Ishikawa (cell line): ENCODE measurements around the gene TADA3.
A peak's percentile ranks its signal among the peaks of the same experiment; 100 is the strongest.

ENCODE experiments used
- CEBPB ChIP-seq: IDR thresholded peaks from 2 replicates; pipeline ENCODE4 v1.6.1; 2012
- CREB1 ChIP-seq: IDR thresholded peaks from 2 replicates; pipeline ENCODE4 v1.6.1; 2012; ENCODE audit warnings: low read depth
- EGR1 ChIP-seq: IDR thresholded peaks from 2 replicates; pipeline ENCODE4 v1.6.1; 2012
- EP300 ChIP-seq: IDR thresholded peaks from 2 replicates; pipeline ENCODE4 v1.6.1; 2012; ENCODE audit warnings: borderline replicate concordance
- FOXM1 ChIP-seq: IDR thresholded peaks from 2 replicates; pipeline ENCODE4 v1.6.1; 2012; ENCODE audit warnings: low read depth, borderline replicate concordance
- NFIC ChIP-seq: IDR thresholded peaks from 2 replicates; pipeline ENCODE4 v1.6.1; 2012
- RAD21 ChIP-seq: IDR thresholded peaks from 2 replicates; pipeline ENCODE4 v1.6.1; 2012; ENCODE audit warnings: low read depth
- TAF1 ChIP-seq: IDR thresholded peaks from 2 replicates; pipeline ENCODE4 v1.6.1; 2012; ENCODE audit warnings: low read depth, mild to moderate bottlenecking
- TCF12 ChIP-seq: IDR thresholded peaks from 2 replicates; pipeline ENCODE4 v1.6.1; 2012; ENCODE audit warnings: low read depth
- TEAD4 ChIP-seq: IDR thresholded peaks from 2 replicates; pipeline ENCODE4 v1.6.1; 2012
- YY1 ChIP-seq: IDR thresholded peaks from 2 replicates; pipeline ENCODE4 v1.6.1; 2012; ENCODE audit warnings: low read depth
- ZBTB7A ChIP-seq: IDR thresholded peaks from 2 replicates; pipeline ENCODE4 v1.6.1; 2012; ENCODE audit warnings: low read depth
- TF ChIP-seq, protein P1 (sequence below): IDR thresholded peaks from 2 replicates; pipeline ENCODE4 v1.6.1; 2012
- TF ChIP-seq, protein P2 (sequence below): IDR thresholded peaks from 2 replicates; pipeline ENCODE4 v1.6.1; 2012; ENCODE audit warnings: low read depth, mild to moderate bottlenecking
- TF ChIP-seq, protein P3 (sequence below): IDR thresholded peaks from 2 replicates; pipeline ENCODE4 v1.6.1; 2012

TADA3 gene

DNA sequence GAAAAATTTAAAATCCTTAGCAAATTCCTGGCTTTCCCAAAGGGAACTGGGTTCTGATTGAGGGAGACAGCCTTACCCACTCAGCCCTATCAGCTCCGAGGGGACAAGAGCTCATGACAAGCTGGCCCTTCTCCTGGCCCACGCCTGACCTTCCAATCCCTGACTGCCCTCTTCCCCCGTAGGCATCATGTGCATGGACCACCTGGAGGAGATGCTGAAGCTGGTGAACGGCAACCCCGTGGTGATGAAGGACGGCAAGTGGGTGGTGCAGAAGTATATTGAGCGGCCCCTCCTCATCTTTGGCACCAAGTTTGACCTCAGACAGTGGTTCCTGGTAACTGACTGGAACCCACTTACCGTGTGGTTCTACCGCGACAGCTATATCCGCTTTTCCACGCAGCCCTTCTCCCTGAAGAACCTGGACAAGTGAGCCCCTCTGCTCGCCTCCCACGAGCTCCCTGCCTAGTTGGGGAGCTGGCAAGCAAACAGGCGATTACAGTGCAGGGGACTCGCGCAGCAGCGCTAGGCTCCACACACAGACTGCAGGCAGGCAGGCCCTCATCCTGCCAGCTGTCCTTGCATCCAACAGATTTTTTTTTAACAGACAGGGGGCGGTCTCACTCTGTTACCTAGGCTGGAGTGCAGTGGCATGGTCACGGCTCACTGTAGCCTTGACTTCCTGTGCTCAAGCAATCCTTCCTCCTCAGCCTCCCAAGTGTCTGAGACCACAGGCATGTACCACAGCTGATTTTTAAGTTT, 34.7 kb upstream of the TADA3 start:
- no peak for TF ChIP-seq CREB1
- TF ChIP-seq TCF12, result no peak
- peak; percentile 62 for TF ChIP-seq RAD21

DNA sequence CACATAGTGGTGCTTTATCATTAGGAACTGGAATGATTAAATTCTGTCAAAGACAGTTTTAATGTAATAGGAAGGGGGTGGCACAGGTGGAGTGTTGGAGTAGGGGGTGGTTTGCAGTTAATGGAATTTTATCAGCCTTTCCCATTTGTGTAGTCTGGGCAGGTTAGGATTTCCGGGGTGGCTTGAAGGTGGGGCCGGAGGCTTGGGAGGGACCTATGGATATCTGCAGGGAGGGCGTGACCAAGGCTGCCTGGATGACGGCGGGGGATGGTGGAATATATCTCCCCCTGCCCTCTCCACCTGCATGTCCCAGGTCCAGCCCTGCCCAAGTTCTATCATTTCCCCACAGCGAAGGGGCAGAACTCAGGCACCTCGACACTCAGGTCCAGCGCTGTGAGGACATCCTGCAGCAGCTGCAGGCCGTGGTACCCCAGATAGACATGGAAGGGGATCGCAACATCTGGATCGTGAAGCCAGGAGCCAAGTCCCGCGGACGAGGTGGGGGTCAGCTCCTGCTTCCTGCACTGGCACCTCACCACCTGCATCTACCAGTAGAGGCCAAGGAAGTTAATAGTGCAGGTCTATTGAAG, 33.3 kb upstream of the TADA3 start:
- TF ChIP-seq EGR1 (no peak), EP300 (no peak), TEAD4 (no peak), ZBTB7A (no peak), YY1 (no peak), RAD21 (no peak), FOXM1 (no peak), TCF12 (no peak), TAF1 (no peak), NFIC (no peak), CREB1 (no peak)
- TF ChIP-seq, protein P1, sequence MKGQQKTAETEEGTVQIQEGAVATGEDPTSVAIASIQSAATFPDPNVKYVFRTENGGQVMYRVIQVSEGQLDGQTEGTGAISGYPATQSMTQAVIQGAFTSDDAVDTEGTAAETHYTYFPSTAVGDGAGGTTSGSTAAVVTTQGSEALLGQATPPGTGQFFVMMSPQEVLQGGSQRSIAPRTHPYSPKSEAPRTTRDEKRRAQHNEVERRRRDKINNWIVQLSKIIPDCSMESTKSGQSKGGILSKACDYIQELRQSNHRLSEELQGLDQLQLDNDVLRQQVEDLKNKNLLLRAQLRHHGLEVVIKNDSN, result no peak
- TF ChIP-seq, protein P2, sequence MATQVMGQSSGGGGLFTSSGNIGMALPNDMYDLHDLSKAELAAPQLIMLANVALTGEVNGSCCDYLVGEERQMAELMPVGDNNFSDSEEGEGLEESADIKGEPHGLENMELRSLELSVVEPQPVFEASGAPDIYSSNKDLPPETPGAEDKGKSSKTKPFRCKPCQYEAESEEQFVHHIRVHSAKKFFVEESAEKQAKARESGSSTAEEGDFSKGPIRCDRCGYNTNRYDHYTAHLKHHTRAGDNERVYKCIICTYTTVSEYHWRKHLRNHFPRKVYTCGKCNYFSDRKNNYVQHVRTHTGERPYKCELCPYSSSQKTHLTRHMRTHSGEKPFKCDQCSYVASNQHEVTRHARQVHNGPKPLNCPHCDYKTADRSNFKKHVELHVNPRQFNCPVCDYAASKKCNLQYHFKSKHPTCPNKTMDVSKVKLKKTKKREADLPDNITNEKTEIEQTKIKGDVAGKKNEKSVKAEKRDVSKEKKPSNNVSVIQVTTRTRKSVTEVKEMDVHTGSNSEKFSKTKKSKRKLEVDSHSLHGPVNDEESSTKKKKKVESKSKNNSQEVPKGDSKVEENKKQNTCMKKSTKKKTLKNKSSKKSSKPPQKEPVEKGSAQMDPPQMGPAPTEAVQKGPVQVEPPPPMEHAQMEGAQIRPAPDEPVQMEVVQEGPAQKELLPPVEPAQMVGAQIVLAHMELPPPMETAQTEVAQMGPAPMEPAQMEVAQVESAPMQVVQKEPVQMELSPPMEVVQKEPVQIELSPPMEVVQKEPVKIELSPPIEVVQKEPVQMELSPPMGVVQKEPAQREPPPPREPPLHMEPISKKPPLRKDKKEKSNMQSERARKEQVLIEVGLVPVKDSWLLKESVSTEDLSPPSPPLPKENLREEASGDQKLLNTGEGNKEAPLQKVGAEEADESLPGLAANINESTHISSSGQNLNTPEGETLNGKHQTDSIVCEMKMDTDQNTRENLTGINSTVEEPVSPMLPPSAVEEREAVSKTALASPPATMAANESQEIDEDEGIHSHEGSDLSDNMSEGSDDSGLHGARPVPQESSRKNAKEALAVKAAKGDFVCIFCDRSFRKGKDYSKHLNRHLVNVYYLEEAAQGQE, result no peak
- TF ChIP-seq, protein P3, sequence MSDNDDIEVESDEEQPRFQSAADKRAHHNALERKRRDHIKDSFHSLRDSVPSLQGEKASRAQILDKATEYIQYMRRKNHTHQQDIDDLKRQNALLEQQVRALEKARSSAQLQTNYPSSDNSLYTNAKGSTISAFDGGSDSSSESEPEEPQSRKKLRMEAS, result no peak

DNA sequence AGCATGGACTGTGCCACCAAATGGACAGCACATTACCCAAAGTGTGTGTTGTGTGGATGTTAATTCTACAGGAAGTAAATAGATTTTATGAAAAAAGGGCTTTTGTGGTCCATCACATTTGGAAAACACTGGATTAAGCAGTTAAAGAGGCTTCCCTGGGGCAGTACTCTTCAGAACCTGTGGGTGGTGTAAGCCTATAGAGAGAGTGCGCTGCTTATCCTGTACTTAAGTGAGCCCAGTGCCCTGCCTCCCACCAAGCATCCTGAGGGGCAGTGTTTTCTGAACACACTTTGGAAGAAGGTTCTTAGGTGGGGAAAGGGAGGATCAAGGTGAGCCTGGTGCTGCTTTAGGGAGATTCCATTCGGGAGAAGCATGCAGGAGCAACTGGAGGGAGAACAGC, 28.7 kb upstream of the TADA3 start:
- TF ChIP-seq TCF12, result no peak
- TF ChIP-seq, protein P1, result no peak
- TF ChIP-seq CREB1, result no peak
- TF ChIP-seq FOXM1, result no peak
- no peak for TF ChIP-seq TEAD4
- TF ChIP-seq YY1, result no peak
- no peak for TF ChIP-seq ZBTB7A

DNA sequence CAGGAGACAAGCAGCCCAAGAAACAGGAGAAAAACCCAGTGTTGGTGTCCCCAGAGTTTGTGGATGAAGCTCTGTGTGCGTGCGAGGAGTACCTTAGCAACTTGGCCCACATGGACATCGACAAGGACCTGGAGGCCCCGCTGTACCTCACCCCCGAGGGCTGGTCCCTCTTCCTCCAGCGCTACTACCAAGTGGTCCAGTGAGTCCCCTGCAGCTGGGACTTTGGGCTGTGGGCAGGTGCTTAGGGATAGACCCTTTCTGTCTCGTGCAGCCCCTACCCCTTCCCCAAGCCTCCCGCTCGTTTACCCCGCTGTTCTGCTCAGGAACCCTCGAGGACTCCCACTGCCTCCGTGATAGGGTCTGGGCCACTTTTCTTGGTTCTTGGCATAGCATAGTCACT, 28.3 kb upstream of the TADA3 start:
- TF ChIP-seq EP300 (no peak), TAF1 (no peak), CEBPB (no peak), EGR1 (no peak), TCF12 (no peak), TEAD4 (no peak), ZBTB7A (no peak), FOXM1 (no peak), NFIC (no peak), RAD21 (no peak), CREB1 (no peak), YY1 (no peak)
- TF ChIP-seq, protein P1, result no peak
- TF ChIP-seq, protein P3, result no peak
- TF ChIP-seq, protein P2, result no peak

DNA sequence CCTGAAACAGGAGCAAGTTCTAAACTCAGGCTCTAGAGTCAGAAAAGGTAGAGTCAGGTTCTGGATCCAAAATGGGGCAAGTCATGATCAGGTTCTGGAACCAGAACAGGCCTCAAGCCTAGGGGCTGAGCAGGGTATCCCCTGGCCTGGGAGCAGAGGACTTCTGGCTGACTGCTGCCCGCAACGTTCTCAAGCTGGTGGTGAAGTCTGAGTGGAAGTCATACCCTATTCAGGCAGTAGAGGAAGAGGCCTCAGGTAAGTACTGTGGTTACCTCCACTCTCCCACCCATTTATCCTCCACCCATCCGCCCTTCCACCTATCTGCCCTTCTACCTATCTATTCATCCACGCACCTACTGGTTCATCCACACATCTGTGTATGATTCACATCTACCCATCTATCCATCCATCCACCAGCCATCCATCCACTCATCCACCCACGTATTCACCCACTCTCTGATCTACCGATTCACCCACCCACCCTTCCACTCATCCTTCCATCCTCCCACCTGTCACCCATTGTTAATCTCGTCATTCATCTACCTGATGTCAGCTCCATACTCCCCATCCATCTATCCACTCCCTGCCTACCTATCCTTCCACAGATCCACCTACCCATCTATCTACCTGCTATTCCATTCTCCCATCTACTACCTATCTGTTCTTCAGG, 26.5 kb upstream of the TADA3 start:
- TF ChIP-seq TAF1 (no peak), NFIC (no peak), CEBPB (no peak)
